ENCODE results near the gene MRPL14.
"Not testable (repeated sequence)": the region's sequence is repeated elsewhere in the genome, so short reads cannot be mapped to it uniquely, and the experiment has no call there.

Gene MRPL14

DNA sequence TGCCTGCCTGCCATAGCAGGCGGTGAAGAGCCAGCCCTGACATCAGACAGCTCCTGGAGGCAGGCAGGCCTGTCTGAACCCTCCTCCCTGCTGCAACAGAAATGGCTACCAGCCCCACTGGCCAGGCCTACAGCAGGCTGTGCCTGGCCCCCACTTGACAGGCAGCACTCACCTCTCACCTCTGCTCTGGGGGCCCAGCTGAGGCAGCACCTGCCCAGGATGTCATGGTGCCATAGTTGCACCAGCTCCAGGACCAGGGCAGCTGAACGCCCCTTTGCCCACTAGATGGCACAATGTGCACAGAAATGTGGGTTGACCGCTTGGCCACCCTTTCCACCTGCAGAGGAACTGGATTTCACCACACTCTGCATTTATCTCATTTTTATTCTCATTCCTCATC is 30.6 kb downstream of the MRPL14 start:
- peak; percentile 91 for DNase-seq

DNA sequence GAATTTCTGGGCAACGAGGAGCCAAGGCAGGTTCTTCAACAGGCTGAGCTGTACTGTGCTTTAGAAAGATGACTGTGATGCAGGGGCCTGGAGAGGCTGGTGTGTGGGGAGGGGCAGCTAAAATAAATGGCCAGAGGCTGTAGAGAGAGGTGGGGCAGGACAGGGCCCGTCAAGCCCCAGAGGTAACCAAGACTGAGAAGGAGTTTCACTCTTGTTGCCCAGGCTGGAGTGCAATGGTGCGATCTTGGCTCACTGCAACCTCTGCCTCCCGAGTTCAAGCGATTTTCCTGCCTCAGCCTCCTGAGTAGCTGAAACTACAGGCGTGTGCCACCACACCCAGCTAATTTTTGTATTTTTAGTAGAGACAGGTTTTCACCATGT is 32.0 kb downstream of the MRPL14 start:
- DNase-seq: not testable (repeated sequence)

DNA sequence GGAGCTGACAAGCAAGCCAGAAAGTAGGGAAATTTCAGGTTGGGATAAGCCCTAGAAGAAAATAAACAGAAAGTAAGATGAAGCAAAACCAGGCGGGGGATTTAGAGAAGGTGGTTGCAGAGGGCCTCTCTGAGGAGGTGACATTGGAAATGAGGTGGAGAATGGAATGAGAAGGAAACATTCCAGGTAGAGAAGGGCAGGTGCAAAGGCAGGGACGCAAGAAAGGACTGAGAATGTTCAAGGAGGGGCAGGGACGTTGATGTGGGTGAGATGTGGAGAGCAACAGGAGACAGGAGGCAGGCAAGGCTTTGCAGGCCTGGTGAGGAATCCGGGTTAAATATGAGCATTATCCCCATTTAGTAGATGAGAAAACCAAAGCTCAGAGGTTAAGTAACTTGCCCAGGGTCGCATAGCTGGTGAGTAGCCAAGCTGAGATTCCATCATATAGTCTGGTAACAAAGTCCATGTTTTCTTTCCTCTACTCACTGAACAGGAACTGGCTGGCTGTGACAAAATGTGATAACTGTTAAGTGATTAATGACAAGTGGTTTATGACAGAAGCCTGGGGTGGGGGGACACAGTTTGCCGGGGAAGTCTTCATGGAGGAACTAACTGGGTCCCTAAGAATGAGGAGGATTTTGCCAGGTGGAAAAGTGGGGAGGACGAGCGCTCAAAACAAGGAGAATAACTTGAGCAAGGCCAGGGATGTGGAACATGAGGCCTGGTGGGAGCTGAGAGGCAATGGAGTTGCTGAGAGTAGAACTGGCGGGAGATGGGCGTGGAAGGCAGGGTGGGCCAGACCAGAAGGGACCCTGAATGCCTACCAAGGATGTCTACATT is 32.6 kb downstream of the MRPL14 start:
- no peak for DNase-seq

DNA sequence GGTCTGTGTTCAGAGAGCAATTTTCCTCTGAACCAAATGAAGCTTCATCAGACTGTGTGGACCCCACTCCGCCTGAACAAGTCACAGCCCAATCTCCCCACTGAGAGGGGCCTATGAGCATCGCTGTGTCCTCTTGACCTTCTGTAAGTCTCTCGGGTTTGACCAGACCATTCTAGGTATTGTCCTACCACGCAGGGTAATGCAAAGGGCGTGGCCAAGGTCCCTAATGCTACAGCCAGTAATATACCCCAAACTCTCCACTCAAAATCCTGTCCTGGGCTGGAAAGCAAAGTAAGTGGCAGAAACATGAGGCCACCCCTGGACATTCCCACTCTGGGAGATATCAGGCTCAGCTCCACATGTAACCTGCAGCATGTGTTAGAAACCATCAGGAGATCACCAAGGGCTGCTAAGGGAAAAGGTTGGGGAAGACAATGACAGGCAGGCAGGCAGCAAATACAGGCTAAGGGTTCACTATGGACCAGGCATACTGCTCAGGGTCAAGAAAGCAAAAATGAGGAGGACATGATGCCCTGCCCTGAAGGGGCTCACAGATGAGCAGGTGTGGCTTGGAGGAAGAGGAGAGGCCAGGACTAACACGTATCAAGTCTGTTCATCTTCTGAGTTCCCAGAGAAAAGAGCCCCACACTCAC is 33.4 kb downstream of the MRPL14 start:
- DNase-seq: no peak

DNA sequence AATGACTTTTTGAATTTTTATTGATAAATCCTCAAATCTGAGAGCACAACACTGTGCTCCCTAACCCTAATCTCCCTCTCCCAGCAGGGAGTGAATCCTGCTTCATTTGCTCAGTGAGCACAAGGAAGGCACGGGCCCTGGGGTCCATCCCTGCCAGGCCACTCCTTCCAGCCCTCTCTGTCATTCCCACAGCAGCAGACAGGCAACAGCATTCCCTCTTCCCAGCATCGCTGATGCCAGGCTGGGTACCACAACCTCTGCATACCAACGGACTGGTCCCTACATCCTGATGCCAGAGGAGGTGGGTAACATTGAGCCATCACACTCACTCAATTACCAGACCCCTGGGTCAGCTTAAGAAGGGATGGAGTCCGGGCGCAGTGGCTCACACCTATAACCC is 34.2 kb downstream of the MRPL14 start:
- DNase-seq: no peak

DNA sequence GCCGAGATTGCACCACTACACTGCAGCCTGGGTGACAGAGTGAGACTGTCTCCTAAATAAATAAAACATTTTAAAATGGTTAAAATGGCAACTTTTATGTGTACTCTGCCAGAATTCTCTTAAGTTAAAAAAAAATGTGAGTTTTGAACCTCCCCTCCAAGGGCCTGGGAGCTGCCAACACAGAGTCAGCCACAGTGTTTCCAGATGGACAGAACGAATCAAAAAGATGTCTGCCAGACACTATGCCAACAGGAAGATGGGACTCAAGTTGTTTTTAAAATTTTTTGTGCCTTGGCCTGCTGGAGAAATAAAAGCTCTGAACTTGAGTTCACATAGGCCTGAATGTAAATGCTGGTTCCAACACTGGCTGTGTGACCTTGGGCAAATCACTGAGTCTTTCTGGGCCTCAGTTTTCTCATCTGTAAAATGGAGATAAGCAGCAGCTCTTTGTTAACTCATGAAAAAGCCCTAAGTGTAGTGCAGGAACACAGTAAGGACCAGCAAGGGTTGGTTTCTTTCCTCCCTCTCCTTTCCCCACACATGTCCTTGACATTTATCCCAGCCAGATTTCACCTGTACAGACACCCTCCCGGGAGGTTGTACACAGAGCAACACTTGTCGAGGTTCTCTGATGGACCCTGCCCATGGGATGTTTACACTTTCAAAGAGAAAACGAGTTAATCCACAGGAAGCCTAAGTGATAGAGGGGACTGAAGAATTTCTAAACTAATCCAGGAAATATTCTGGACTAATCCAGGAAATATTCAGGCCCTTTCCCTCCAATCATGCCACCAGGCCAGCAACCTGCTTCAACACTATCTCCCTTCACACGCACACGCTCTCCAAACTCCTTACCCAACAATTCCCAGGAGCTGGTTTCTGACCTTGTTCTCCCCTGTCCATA is 35.0 kb downstream of the MRPL14 start:
- DNase-seq: no peak

DNA sequence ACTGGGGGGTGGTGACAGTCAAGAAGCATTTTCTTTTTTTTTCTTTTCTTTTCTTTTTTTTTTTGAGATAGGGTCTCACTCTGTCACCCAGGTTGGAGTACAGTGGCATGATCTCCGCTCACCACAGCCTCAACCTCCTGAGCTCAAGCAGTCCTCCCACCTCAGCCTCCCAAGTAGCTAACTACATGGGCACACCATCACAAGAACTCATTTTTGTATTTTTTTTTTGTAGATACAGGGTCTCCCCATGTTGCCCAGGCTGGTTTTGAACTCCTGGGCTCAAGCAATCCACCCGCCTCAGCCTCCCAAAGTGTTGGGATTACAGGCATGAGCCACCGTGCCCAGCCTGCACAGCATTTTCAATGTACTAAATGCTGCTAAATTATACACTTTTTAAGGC is 35.9 kb downstream of the MRPL14 start:
- DNase-seq: not testable (repeated sequence)

DNA sequence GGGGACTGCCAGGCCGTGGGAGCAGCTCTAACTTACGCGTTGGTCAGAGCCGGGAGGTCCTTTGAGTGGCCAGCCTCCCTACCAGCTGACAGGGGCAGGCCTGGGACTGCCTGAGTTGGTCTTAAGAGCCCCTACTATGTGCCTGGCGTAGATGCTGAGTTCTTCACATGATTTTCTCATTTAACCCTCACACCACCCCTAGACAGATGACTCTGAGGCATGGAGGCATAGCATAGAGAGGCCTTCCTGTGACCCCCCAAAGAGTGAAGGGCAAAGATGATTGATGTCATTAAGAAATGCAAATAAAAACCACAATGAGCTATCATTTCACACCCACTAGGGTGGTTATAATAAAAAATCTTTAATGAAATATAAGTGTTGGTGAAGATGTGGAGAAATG is 36.8 kb downstream of the MRPL14 start:
- no peak for DNase-seq

DNA sequence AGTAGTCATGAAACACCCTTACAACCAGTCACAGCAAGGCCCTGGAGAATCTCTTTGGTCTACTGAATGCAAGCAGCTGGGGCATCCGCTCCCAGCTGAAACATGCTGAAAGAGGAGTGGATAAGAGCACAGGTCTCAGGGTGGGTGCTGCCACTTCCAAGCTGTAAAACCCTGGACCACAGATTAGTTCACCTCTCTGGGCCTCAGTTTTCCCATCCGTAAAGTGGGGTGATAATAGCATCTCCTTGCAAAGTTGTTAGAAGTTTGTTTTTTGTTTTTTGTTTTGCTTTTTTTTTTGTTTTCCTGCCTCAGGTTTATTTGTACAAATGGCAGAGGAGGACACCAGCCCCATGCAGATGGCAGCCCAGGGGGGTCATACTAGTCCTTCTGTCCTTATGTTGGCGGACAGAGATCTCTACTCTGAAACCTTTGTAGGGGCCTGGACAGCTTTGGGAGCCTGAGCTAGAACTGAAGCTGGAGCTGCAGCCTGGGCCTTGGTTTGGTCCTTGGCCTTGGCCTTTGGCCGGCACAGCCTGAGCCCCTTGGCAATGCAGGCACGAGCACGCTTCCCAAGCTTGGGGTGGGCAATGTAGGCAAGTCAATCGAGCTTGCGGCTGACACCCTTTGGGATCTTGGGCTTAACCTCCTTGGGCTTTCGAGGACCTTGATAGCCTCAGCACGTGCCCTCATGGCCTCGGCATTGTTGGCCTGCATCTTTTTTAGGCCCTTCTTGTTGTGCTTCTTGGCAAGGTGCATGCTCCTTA is 38.2 kb downstream of the MRPL14 start:
- no peak for DNase-seq

DNA sequence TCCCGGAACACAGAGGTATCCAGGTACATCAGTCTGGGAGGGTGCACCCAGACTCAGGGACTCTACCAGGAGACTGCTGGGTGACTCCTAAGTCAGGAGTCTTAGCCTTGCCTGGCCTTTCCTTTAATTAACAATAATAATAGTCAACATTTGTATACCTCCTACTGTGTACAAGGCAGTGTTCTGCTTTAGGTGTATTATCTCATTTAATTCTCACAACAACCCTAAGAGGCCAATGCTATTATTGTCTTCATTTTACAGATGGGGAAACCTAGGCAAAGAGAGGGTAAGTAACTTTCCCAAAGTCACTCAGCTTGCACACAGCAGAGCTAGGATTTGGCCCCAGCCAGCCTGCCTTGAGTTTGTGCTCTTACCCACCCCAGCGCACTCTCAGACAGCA is 39.6 kb downstream of the MRPL14 start:
- DNase-seq: no peak

DNA sequence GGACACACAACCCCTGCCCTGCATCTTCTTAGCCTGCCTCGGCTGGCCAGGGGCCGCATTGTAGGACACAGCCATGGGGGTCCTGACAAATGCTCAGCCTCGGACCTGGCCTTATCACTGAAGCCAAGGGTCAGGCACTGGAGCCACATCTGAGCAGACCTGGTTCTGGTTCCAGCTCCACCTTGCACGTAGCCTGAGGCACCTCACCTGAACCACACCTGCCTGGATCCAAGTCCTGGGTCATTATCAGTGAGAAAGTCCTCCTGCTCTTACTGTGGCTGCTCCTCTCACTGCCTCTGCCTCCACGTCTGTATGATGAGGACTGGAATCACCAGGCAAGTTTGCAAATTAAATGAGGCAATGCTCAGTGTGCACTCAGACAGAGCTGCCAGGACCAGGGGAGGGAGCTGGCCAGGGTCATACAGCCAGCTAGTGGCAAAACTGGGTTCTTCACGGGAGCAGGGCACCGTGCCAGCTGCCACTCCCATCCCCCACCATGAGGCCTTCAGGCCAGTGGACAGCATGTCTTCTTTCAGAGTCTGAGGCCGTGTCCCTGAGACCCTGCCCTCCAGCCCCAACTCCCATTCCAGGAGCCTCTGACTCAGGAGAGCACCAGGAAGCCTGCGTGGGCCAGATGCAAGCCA is 40.2 kb downstream of the MRPL14 start:
- peak; percentile 36 for DNase-seq

DNA sequence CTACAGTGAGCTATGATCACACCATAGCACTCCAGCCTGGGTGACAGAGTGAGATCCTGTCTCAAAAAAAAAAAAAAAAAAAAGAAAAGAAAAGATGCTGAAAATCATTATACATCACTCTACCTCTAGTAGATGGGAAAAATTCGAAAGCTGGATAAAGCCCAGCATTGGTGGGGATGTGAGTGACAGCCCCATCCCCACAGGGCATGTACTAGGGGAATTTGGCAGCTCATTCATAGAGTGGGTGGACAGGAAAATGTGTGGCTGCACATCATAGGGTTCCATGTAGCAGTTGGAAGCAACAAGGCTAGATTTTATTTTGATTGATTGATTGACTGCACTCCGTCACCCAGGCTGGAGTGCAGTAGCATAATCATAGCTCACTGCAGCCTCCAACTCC is 42.0 kb downstream of the MRPL14 start:
- no peak for DNase-seq

DNA sequence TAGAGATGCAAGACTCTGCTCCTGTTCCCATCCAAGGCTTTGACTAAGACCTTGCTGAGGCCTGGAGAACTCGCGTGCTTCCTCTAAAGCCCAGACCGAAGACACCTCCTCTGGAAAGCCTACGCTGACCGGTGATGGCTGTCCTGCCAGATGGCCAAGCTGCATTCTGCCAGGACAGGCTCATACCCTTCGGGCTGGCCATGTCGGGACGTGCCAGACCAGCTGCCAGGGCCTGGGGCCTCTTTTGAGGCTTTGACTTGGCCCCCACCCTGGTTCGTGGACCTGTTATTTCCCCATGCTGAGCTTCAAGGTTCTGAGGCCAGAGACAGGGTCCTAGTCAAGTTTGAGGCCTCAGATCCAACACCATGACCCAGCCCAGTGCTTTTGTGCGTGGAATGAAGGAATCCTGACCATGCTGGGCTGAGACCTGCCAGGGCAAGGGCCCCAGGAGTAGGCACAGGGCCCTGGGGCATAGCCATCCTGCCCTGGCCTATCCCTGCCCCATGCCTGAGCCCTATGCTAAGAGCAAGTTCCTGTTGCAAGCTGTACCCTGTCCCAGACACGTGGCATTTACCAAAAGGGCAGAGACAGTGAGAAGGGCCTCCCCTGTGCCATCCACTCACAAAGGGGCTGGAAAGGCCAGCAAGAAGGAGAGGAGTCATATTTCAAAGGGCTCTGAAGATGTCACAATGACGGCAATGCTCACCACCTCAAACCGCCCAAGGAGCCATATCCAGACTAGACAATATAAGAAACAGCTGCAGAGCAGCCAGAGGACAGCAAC is 42.8 kb downstream of the MRPL14 start:
- no peak for DNase-seq

DNA sequence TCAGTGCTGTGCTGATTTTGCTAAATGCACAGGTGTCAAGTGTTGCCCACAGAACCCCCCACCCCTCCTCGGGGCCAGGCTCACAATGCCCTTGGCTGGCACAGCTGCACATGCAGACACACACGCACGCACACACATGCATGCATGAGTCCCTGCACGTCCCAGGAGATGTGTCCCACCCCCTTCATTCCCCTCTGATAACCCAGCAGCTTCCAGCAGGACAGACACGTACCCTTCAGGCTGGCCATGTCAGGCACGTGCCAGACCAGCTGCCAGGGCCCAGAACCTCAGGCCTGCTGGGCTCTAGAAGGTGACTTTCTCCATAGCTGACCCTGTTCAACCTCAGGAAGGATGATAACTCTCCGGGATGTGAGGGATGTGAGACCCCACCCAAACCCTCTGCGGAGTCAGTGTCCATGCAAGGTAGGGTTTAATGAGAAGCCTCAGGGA is 44.4 kb downstream of the MRPL14 start:
- no peak for DNase-seq

DNA sequence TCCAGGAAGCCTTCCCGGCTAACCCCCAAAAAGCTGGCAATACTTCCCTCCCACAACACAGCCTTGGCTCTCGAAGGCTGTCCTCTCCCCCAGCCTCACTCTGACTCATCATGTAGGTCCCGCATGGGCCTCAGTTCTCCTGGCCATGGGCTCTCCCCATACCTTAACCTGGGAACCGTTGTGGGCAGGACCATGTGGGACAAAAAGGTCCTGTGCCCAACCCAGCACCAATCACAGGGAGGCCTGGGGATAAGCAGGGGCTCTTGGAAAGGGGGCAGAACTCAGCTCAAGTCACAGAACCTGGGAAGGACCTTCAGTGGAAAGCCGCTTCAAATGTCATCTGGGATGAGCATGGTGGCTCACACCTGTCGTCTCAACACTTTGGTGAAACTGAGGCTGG is 45.5 kb downstream of the MRPL14 start:
- no peak for DNase-seq

DNA sequence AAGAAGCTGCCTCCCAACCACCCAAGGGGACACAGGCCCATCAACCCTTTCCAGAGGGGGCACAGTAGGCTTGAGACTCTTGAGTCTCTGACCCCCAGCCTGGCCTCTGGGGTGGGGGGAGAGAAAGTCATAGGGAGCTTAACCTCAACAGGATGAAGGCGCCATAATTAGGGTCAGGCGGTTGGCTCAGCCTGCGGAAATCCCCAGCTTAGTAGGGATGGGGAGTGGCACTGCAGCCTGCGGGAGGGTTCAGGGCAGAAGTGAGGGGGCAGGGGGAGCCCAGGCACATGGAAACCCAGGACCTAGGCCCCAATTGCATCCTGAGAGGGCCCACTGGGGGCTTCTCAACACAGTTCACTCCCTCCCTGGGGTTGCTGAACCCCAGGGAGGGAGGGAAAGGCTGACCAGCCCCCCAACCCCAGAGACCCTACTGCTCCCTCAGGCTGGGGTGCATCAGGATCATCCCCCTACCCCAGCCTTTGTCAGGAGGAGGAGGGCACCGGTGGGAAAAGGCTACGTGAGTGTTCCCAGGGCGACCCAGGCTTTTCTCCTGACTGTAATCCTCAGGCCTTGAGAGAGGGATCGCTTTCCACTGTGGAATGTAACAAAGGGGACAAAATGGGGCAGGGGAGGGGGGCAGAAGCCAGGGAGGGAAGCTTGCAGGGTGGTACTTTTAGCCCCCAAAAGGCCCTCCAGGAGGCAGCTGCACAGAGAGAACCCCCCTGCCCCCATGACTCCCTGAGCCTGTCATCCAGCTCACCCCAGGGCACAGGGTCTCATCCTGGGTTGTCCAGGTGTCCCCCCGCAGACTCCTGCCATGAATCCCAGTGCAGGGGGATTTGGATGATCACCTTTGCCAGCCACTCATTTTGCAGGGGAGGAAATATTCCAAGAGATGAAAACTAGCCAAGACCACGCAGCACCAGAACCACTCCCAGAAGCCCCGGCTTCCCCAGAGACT is 46.4 kb downstream of the MRPL14 start:
- no peak for DNase-seq

DNA sequence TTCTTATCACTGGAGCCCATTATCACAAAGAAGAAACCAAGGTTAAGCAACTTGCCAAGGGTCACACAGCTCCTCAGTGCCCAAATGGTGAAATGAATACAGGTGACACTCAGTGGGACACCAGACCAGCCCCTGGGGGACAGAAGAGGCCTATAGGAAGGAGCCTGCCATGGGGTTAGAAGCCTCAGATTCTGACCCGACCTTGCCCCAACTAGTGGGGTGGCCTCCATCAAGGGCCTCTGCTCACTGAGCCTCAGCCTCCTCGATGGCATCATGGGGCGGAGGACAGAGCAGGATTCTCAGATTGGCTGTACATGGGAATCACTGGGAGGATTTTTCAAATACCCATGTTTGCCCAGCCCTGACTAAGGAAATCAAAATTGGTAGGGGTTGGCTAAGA is 47.6 kb downstream of the MRPL14 start:
- DNase-seq: no peak

DNA sequence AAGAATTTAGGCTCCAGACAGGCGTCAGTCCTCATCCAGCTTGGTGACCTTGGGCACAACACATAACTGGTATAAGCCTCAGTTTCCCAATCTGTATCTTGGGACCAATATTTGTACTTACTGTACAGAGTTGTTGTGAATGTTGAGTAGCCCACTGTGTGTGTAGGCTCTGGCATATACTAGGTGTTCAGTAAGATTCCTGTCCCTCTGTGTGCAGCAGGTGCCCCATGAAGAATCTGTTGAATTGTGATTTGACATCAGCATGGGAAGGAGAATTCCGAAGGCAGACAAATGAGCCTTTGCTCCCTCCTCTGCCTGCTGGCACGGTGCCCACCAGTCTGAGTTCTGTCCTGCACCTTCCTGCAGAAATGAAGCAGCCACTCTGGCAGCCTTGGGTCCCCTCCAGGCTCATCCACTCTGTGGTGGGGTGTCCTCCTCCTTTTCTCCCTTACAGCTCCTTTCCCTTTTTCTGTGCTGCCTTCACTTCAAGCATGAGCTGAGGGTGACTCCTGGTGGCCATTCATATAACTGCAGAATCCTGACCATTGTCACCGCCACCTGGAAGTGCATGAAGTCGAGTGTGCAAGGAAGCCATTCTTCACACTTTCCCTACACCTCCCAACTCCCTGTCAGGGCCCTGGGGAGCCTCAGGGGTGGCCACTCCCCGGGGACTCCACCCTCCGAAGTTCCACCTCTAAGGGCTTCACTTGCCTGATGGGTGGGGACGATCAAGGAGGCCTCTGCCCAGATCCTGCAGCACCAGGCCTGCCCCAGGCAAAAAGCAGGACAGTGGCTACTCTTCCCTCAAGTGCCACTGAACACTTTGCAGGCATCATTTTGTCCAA is 48.2 kb downstream of the MRPL14 start:
- DNase-seq: peak; percentile 90

DNA sequence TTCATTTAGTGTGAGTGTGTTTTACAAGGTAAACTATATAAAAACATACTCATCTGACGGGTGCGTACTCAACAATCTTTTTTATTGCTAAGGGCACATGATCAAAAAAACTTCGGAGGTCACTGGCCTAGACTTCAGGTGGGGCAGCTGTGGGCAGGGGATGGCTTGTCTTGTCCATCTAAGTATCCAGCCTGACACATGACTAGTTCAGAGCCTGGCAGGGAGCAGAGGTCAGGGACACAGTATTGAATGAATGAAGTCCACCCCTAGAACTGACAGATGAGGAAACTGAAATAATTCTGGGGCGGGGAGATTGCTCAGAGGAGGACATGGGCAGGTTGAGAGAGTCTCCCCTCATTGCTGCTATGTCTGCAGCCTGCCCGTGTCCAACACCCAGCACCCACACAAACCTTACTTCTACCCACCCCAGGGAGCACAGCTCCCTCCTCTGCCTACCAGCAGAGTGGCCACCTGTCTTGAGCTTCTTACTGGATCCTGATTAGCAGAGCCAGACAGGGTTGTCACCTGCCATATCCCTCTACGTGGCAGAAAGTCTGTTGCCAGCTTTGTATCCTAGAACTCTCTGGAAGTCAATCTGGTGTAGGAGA is 48.9 kb downstream of the MRPL14 start:
- DNase-seq: no peak

Data from hematopoietic multipotent progenitor cell treated with erythropoietin and hydrocortisone succinate and interleukin-3 and kit ligand, for 6 days (in vitro differentiated cells).